Spinal cord (tissue), 10 donors: ENCODE measurements around the gene TMEM178B. TPM values are rescaled to one million over a fixed set of nuclear protein-coding genes. Genes with fewer than 3 reads are reported as not detected.

Source experiments
- DNase-seq, 6 donors: peaks; one replicate each; pipeline versions ENCODE4 v3.0.0 to v3.0.0-alpha.2; 2013 to 2015; ENCODE audit warnings: low spot score in 6 of 6, low read depth in 4 of 6
- H3K27ac ChIP-seq: one replicate; pipeline ENCODE4 v1.5.1; 2013; ENCODE audit warnings: low read depth, low read length, control low read depth
- H3K27me3 ChIP-seq: one replicate; pipeline ENCODE4 v1.6.1; 2013; ENCODE audit warnings: low read length; ENCODE audit not compliant: control insufficient read depth, insufficient read depth
- H3K36me3 ChIP-seq: one replicate; pipeline ENCODE4 v1.6.1; 2013; ENCODE audit warnings: low read length; ENCODE audit not compliant: control insufficient read depth, insufficient read depth
- H3K4me1 ChIP-seq: one replicate; pipeline ENCODE4 v1.6.1; 2013; ENCODE audit warnings: low read length; ENCODE audit not compliant: control insufficient read depth, insufficient read depth
- H3K4me3 ChIP-seq: one replicate; pipeline ENCODE4 v1.5.1; 2013; ENCODE audit warnings: low read depth, low read length, control low read depth
- H3K9me3 ChIP-seq: one replicate; pipeline ENCODE4 v1.6.1; 2013; ENCODE audit warnings: low read length; ENCODE audit not compliant: control insufficient read depth, insufficient read depth
- WGBS: methylation state at CpG from one replicate; pipeline ENCODE4 v1.1.5; 2013; ENCODE audit warnings: missing lambda C conversion rate; ENCODE audit not compliant: insufficient coverage; 5-methylcytosine and 5-hydroxymethylcytosine counted together
- polyA plus RNA-seq, 2 donors: library from polyadenylated mRNA; unstranded; fragments of 120-200 nt; gene quantifications; one replicate each; pipeline ENCODE4 v1.2.1, GENCODE V29; 2013; ENCODE audit not compliant: insufficient read length in 2 of 2
- total RNA-seq, 2 donors: library from RNA; depleted of rRNA in 1 of 2; stranded (reverse); fragments of 120-200 nt in 1 of 2; fragments of >200 nt in 1 of 2; gene quantifications; one replicate each; pipeline versions ENCODE4 v1.2.3 to v1.2.4, GENCODE V29; 2013 to 2014
- donor health status: healthy.

Gene TMEM178B
- total and polyA plus RNA-seq, 4 donors = 24.6 to 71.1 (median 52.1) TPM

GRCh38 chr7:141478845-141479244 is 405.0 kb downstream of the TMEM178B start:
- Histone ChIP-seq H3K27me3 (no peaks in the 10 kb centered on the region), H3K4me3 (no peak overlapping the region), H3K9me3 (no peaks in the 10 kb centered on the region), H3K27ac (no peak overlapping the region), H3K4me1 (no peaks in the 10 kb centered on the region), H3K36me3 (no peaks in the 10 kb centered on the region)
- DNase-seq = no peak
- 100% methylated on average over 1 of the region's 4 CpGs for WGBS

GRCh38 chr7:141480953-141481352 is 407.1 kb downstream of the TMEM178B start:
- H3K4me1 ChIP-seq = no peaks in the 10 kb centered on the region

GRCh38 chr7:141481971-141482370 is 408.1 kb downstream of the TMEM178B start:
- no peak overlapping the region for H3K4me3 ChIP-seq
- no peaks in the 10 kb centered on the region for H3K9me3 ChIP-seq
- 82% methylated on average over 4 of the region's 5 CpGs for WGBS
- H3K27ac ChIP-seq = no peak overlapping the region
- H3K4me1 ChIP-seq = no peaks in the 10 kb centered on the region
- no peaks in the 10 kb centered on the region for H3K27me3 ChIP-seq
- DNase-seq = no peak
- no peaks in the 10 kb centered on the region for H3K36me3 ChIP-seq

More at GRCh38 chr7:141480953-141481352, 407.1 kb downstream of the TMEM178B start:
- H3K27me3 ChIP-seq = no peaks in the 10 kb centered on the region
- H3K4me3 ChIP-seq = no peak overlapping the region
- H3K27ac ChIP-seq = no peak overlapping the region
- no peaks in the 10 kb centered on the region for H3K36me3 ChIP-seq
- WGBS = 84% methylated on average over 8 of the region's 9 CpGs
- no peaks in the 10 kb centered on the region for H3K9me3 ChIP-seq
- DNase-seq = no peak

- H3K4me1 ChIP-seq = no peaks in the 10 kb centered on the region
- H3K9me3 ChIP-seq = no peaks in the 10 kb centered on the region
- DNase-seq = no peak
- H3K27me3 ChIP-seq = no peaks in the 10 kb centered on the region
- no peak overlapping the region for H3K4me3 ChIP-seq
- no peaks in the 10 kb centered on the region for H3K36me3 ChIP-seq
- no peak overlapping the region for H3K27ac ChIP-seq
- no CpG with 5 or more reads among the region's 2 CpGs for WGBS
Measured at GRCh38 chr7:141483044-141483443, 409.2 kb downstream of the TMEM178B start.

GRCh38 chr7:141484907-141485306 is 411.0 kb downstream of the TMEM178B start:
- Histone ChIP-seq H3K9me3 (no peaks in the 10 kb centered on the region), H3K36me3 (no peaks in the 10 kb centered on the region), H3K27me3 (no peaks in the 10 kb centered on the region), H3K27ac (no peak overlapping the region), H3K4me1 (no peaks in the 10 kb centered on the region), H3K4me3 (no peak overlapping the region)
- no peak for DNase-seq
- 83% methylated on average over 1 of the region's 1 CpG for WGBS

GRCh38 chr7:141486959-141487358 is 413.1 kb downstream of the TMEM178B start:
- WGBS = 91% methylated on average over 3 of the region's 3 CpGs
- Histone ChIP-seq H3K36me3 (no peaks in the 10 kb centered on the region), H3K9me3 (no peaks in the 10 kb centered on the region), H3K4me3 (no peak overlapping the region), H3K27me3 (no peaks in the 10 kb centered on the region), H3K27ac (no peak overlapping the region), H3K4me1 (no peaks in the 10 kb centered on the region)
- DNase-seq = no peak

- WGBS = 40% methylated on average over 1 of the region's 2 CpGs
- Histone ChIP-seq H3K4me1 (no peaks in the 10 kb centered on the region), H3K27me3 (no peaks in the 10 kb centered on the region), H3K9me3 (no peaks in the 10 kb centered on the region), H3K27ac (no peak overlapping the region), H3K36me3 (no peaks in the 10 kb centered on the region), H3K4me3 (no peak overlapping the region)
- peak in 1 of 6 donors; percentile 34 for DNase-seq
Measured at GRCh38 chr7:141490474-141490873, 416.6 kb downstream of the TMEM178B start.

- Histone ChIP-seq H3K27ac (no peak overlapping the region), H3K27me3 (no peaks in the 10 kb centered on the region), H3K9me3 (no peaks in the 10 kb centered on the region), H3K36me3 (no peaks in the 10 kb centered on the region), H3K4me3 (no peak overlapping the region), H3K4me1 (no peaks in the 10 kb centered on the region)
- no CpG with 5 or more reads among the region's 1 CpG for WGBS
- DNase-seq = no peak
Measured at GRCh38 chr7:141495057-141495456, 421.2 kb downstream of the TMEM178B start.

- Histone ChIP-seq H3K4me3 (no peak overlapping the region), H3K27me3 (no peaks in the 10 kb centered on the region), H3K36me3 (no peaks in the 10 kb centered on the region), H3K4me1 (no peaks in the 10 kb centered on the region), H3K27ac (no peak overlapping the region), H3K9me3 (no peaks in the 10 kb centered on the region)
- no peak for DNase-seq
- WGBS = 83% methylated on average over 2 of the region's 5 CpGs
Measured at GRCh38 chr7:141497391-141497790, 423.5 kb downstream of the TMEM178B start.

- Histone ChIP-seq H3K4me3 (no peak overlapping the region), H3K27me3 (no peaks in the 10 kb centered on the region), H3K9me3 (no peaks in the 10 kb centered on the region), H3K36me3 (no peaks in the 10 kb centered on the region), H3K27ac (no peak overlapping the region), H3K4me1 (no peaks in the 10 kb centered on the region)
- no peak for DNase-seq
- WGBS = no CpG with 5 or more reads among the region's 3 CpGs
Measured at GRCh38 chr7:141500608-141501007, 426.7 kb downstream of the TMEM178B start.
